Testis (tissue), 2 donors: ENCODE results near the gene NETO2.

Experiments
- CTCF ChIP-seq, 3 experiments: fragments of 450-650 bp in 2 of 3; fragments of 200-600 bp in 1 of 3; sonication (generic) in 1 of 3; IDR thresholded peaks; one replicate each; pipeline ENCODE4 v1.5.1; 2016 to 2019; ENCODE audit warnings: antibody characterized with exemption in 3 of 3, mild to moderate bottlenecking in 2 of 3, moderate library complexity in 1 of 3
- POLR2A ChIP-seq: fragments of 450-650 bp; IDR thresholded peaks from one replicate; pipeline ENCODE4 v1.6.1; 2017; ENCODE audit warnings: antibody characterized with exemption, mild to moderate bottlenecking, moderate library complexity

- TF ChIP-seq CTCF (IDR thresholded peaks at IDR 0.05) (no peak), POLR2A (no peak)
These were observed 109.3 kb downstream of the NETO2 start for GRCh38 chr16:47034455-47034854.
